Measurements from ENCODE around the gene BACH2. TPM values are rescaled to one million over a fixed set of nuclear protein-coding genes. Genes with fewer than 3 reads are reported as not detected.

BACH2 gene
- total and polyA plus RNA-seq, 7 donors, result under 0.01 to 5.6 (median 1.4) TPM

GRCh38 chr6:90187437-90188121 lies 109.1 kb downstream of the BACH2 start:
- no peak for DNase-seq
- WGBS, 2 donors, result 57 to 72% methylated on average over 8 of the region's 8 CpGs
- no peaks in the 10 kb centered on the region for H3K36me3 ChIP-seq
- H3K4me3 ChIP-seq, result no peak overlapping the region
- H3K27ac ChIP-seq, result no peak overlapping the region
- peaks cover 0 to 22% (median 7%) of the 10 kb centered on the region in 4 donors for H3K4me1 ChIP-seq
- no peaks in the 10 kb centered on the region for H3K27me3 ChIP-seq
- no peak for TF ChIP-seq POLR2A (IDR thresholded peaks at IDR 0.05)
- no peaks in the 10 kb centered on the region for H3K9me3 ChIP-seq
- intact Hi-C loops (cut with DNase I), result no loop called here

GRCh38 chr6:90186637-90187371 lies 109.8 kb downstream of the BACH2 start:
- H3K27ac ChIP-seq, result no peak overlapping the region
- intact Hi-C loops (cut with DNase I), result no loop called here
- no peaks in the 10 kb centered on the region for H3K27me3 ChIP-seq
- H3K4me3 ChIP-seq, result no peak overlapping the region
- H3K36me3 ChIP-seq, result no peaks in the 10 kb centered on the region
- WGBS, 2 donors, result 50 to 51% methylated on average over 8 of the region's 8 CpGs
- no peak for DNase-seq
- H3K9me3 ChIP-seq, result no peaks in the 10 kb centered on the region
- TF ChIP-seq POLR2AphosphoS5 (IDR thresholded peaks at IDR 0.05) (no peak), CTCF (IDR thresholded peaks at IDR 0.05) (no peak), POLR2A (IDR thresholded peaks at IDR 0.05) (no peak), EP300 (IDR thresholded peaks at IDR 0.05) (no peak)
- H3K4me1 ChIP-seq, result peaks cover 0 to 22% (median 7%) of the 10 kb centered on the region in 4 donors

- Histone ChIP-seq H3K36me3 (no peaks in the 10 kb centered on the region), H3K4me3 (no peak overlapping the region), H3K27ac (no peak overlapping the region), H3K9me3 (no peaks in the 10 kb centered on the region), H3K4me1 (peaks cover 0 to 22% (median 7%) of the 10 kb centered on the region in 4 donors), H3K27me3 (no peaks in the 10 kb centered on the region)
- TF ChIP-seq POLR2AphosphoS5 (IDR thresholded peaks at IDR 0.05) (no peak), CTCF (IDR thresholded peaks at IDR 0.05) (no peak), EP300 (IDR thresholded peaks at IDR 0.05) (no peak), POLR2A (IDR thresholded peaks at IDR 0.05) (no peak)
- no peak for DNase-seq
- 93 to 96% methylated on average over 3 of the region's 3 CpGs for WGBS, 2 donors
- intact Hi-C loops (cut with DNase I), result no loop called here
Measured at GRCh38 chr6:90186026-90186425, 110.6 kb downstream of the BACH2 start.

- no peaks in the 10 kb centered on the region for H3K9me3 ChIP-seq
- intact Hi-C loops (cut with DNase I), result no loop called here
- H3K27me3 ChIP-seq, result no peaks in the 10 kb centered on the region
- TF ChIP-seq EP300 (IDR thresholded peaks at IDR 0.05) (no peak), CTCF (IDR thresholded peaks at IDR 0.05) (no peak), POLR2AphosphoS5 (IDR thresholded peaks at IDR 0.05) (no peak), POLR2A (IDR thresholded peaks at IDR 0.05) (no peak)
- H3K36me3 ChIP-seq, result no peaks in the 10 kb centered on the region
- H3K27ac ChIP-seq, result no peak overlapping the region
- WGBS, 2 donors, result 55 to 73% methylated on average over 8 of the region's 8 CpGs
- no peak for DNase-seq
- peaks cover 0 to 22% (median 7%) of the 10 kb centered on the region in 4 donors for H3K4me1 ChIP-seq
- H3K4me3 ChIP-seq, result no peak overlapping the region
Measured at GRCh38 chr6:90184334-90185298, 112.0 kb downstream of the BACH2 start.
